Stomach smooth muscle (tissue), 2 donors: Measurements from ENCODE around the gene RTF2.

Experiments used
- H3K27ac ChIP-seq: one replicate; pipeline ENCODE4 v1.7.0; 2013; ENCODE audit warnings: mild to moderate bottlenecking, low read length, inconsistent platforms
- H3K27me3 ChIP-seq, 2 donors: one replicate each; pipeline ENCODE4 v1.7.0; 2013; ENCODE audit warnings: low read length in 2 of 2; ENCODE audit not compliant: insufficient read depth in 2 of 2, control insufficient read depth in 1 of 2
- H3K36me3 ChIP-seq, 2 donors: one replicate each; pipeline ENCODE4 v1.7.0; 2013; ENCODE audit warnings: low read length in 2 of 2; ENCODE audit not compliant: control insufficient read depth in 2 of 2, insufficient read depth in 2 of 2
- H3K4me1 ChIP-seq: one replicate; pipeline ENCODE4 v1.7.0; 2013; ENCODE audit warnings: low read length; ENCODE audit not compliant: control insufficient read depth, insufficient read depth
- H3K4me3 ChIP-seq, 2 donors: one replicate each; pipeline ENCODE4 v1.7.0; 2013; ENCODE audit warnings: low read length in 2 of 2
- H3K9ac ChIP-seq, 2 donors: one replicate each; pipeline ENCODE4 v1.7.0; 2013; ENCODE audit warnings: low read length in 2 of 2, mild to moderate bottlenecking in 1 of 2
- H3K9me3 ChIP-seq, 2 donors: one replicate each; pipeline ENCODE4 v1.7.0; 2013; ENCODE audit warnings: low read length in 2 of 2; ENCODE audit not compliant: control insufficient read depth in 2 of 2
- donor health status: healthy.
- donor health status: Pancreatic carcinoma.

RTF2 gene

DNA sequence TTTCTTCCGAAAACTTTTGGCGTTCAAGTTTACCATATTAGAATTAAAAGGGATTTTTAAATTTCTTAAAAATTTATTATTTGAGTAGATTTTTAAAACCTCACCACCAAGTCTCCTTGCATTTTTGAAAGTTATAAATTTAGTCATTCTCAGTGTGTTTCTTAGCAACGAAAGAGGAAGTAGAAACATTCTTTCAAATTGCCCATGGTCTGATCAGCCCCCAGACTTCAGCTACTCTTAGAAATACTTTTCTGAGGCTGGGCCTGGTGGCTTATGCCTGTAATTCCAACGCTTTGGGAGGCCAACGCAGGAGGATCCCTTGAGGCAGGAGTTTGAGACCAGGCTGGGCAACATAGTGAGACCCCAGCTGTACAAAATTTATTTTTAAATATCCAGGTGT lies 15.1 kb upstream of the RTF2 start:
- Histone ChIP-seq H3K4me3 (no peak overlapping the region), H3K36me3 (no peaks in the 10 kb centered on the region), H3K27me3 (no peaks in the 10 kb centered on the region), H3K27ac (no peak overlapping the region), H3K9ac (no peak overlapping the region), H3K9me3 (no peaks in the 10 kb centered on the region), H3K4me1 (no peaks in the 10 kb centered on the region)

DNA sequence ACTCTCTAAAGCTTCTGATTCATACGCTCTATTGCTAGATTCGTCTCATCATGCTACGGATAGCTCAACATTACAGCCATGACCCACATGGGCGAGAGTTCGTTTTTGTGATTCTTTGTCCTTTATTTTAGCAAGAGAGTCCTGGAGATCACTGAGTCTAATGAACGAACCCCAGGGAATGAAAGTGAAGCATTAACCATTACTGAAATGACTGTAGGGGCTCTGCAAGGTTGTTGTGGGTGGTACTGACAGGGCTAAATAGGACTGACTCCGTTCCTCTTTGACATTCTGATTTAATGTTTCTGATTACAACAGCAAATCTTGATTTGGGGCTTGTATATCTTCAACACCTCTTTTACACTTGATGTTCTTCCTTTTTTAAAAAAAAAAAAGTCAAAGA lies 13.7 kb upstream of the RTF2 start:
- Histone ChIP-seq H3K4me3 (no peak overlapping the region), H3K36me3 (no peaks in the 10 kb centered on the region), H3K27me3 (no peaks in the 10 kb centered on the region), H3K27ac (no peak overlapping the region), H3K9me3 (no peaks in the 10 kb centered on the region), H3K9ac (no peak overlapping the region), H3K4me1 (no peaks in the 10 kb centered on the region)

GRCh38 chr20:56458206-56458821 lies 10.1 kb upstream of the RTF2 start:
- Histone ChIP-seq H3K9me3 (no peaks in the 10 kb centered on the region), H3K27me3 (no peaks in the 10 kb centered on the region), H3K4me3 (no peak overlapping the region), H3K36me3 (no peaks in the 10 kb centered on the region), H3K9ac (no peak overlapping the region), H3K4me1 (no peaks in the 10 kb centered on the region), H3K27ac (no peak overlapping the region)

GRCh38 chr20:56460459-56460858 lies 8.0 kb upstream of the RTF2 start:
- Histone ChIP-seq H3K36me3 (no peaks in the 10 kb centered on the region), H3K4me1 (no peaks in the 10 kb centered on the region), H3K27ac (no peak overlapping the region), H3K9ac (no peak overlapping the region), H3K9me3 (no peaks in the 10 kb centered on the region), H3K4me3 (no peak overlapping the region), H3K27me3 (no peaks in the 10 kb centered on the region)

DNA sequence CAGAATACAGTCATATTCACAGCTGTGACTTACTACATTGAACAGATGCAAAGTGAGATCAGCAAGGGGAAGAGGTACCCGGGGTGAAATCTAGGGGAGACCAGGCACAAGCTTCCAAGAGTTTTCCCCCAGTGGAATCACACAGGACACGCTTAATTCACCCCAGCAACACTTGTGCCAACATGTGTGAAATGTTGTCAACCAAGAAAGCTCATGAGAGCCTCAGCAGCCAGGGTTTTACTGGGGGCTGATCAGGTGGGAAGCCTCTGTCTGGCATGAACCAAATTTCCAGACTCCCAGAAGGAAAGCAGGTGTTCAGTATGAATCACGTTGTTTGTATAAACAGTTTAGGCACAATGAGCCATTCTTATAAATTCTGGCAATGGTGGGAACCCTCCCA lies 6.9 kb upstream of the RTF2 start:
- H3K9me3 ChIP-seq = no peaks in the 10 kb centered on the region
- no peaks in the 10 kb centered on the region for H3K27me3 ChIP-seq
- no peak overlapping the region for H3K27ac ChIP-seq
- no peaks in the 10 kb centered on the region for H3K4me1 ChIP-seq
- H3K36me3 ChIP-seq = no peaks in the 10 kb centered on the region
- H3K9ac ChIP-seq = no peak overlapping the region
- no peak overlapping the region for H3K4me3 ChIP-seq

- Histone ChIP-seq H3K27ac (no peak overlapping the region), H3K36me3 (no peaks in the 10 kb centered on the region), H3K9me3 (no peaks in the 10 kb centered on the region), H3K9ac (no peak overlapping the region), H3K27me3 (no peaks in the 10 kb centered on the region), H3K4me3 (no peak overlapping the region), H3K4me1 (no peaks in the 10 kb centered on the region)
These were observed 5.0 kb upstream of the RTF2 start for GRCh38 chr20:56463428-56463827.

DNA sequence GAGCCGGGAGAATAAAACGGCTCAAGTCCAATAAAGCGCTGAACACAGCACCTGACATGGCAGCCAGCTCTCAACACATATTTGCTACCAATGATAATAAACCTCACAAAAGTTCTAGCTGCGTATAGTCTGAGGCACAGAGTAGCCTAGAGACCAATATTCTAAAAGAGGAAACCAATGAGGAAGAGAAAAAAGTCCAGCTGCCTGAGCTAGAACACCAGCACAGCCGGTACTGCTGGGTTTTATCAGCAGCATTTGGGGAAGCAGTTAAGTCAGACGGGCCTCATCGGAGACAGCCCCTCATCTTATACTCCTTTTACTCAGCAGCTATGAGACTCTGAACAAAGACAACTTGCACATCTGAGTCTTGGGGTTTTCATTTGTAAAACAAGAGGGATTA lies 2.4 kb upstream of the RTF2 start:
- Histone ChIP-seq H3K27ac (no peak overlapping the region), H3K4me1 (peaks cover 2% of the 10 kb centered on the region), H3K4me3 (no peak overlapping the region), H3K27me3 (no peaks in the 10 kb centered on the region), H3K9ac (no peak overlapping the region), H3K9me3 (no peaks in the 10 kb centered on the region), H3K36me3 (no peaks in the 10 kb centered on the region)

- Histone ChIP-seq H3K9ac (peak overlapping the region; percentile 55 to 73), H3K27ac (peak overlapping the region; percentile 79), H3K4me1 (peaks cover 2% of the 10 kb centered on the region), H3K4me3 (peak overlapping the region; percentile 75 to 97), H3K36me3 (peaks cover 0 to 2% of the 10 kb centered on the region in 2 donors), H3K9me3 (no peaks in the 10 kb centered on the region), H3K27me3 (no peaks in the 10 kb centered on the region)
These were observed 485 bp upstream of the RTF2 start for GRCh38 chr20:56467968-56468315.

DNA sequence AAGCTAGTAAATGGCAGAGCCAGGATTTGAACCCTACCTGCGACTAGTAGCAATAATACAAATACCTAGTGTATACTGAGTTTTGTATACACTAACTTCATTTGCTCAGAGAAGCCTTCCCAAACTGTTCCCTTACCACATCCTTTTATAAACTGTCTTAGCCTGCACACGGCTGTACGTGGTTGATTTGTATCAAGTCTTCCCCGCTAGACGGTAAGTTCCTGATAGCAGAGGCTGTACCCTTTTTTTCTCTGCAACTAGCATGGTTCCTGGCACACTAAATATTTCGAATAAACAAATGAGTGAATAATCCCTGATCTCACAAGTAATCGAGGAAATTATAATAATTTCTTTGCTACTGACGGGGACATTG lies 636 bp downstream of the RTF2 start:
- H3K27me3 ChIP-seq = no peaks in the 10 kb centered on the region
- peaks cover 2% of the 10 kb centered on the region for H3K4me1 ChIP-seq

GRCh38 chr20:56483970-56484369 lies 15.5 kb downstream of the RTF2 start:
- H3K27me3 ChIP-seq = no peaks in the 10 kb centered on the region
- no peaks in the 10 kb centered on the region for H3K4me1 ChIP-seq
- H3K9ac ChIP-seq = no peak overlapping the region
- no peak overlapping the region for H3K4me3 ChIP-seq
- no peaks in the 10 kb centered on the region for H3K9me3 ChIP-seq
- H3K36me3 ChIP-seq = peaks cover 50 to 53% of the 10 kb centered on the region in 2 donors
- H3K27ac ChIP-seq = no peak overlapping the region

More for the DNA sequence above, 636 bp downstream of the RTF2 start:
- Histone ChIP-seq H3K27ac (peak overlapping the region; percentile 79), H3K9ac (peak overlapping the region; percentile 73 to 97), H3K9me3 (no peaks in the 10 kb centered on the region), H3K36me3 (peaks cover 7 to 11% of the 10 kb centered on the region in 2 donors), H3K4me3 (peak overlapping the region; percentile 75 to 97)

- H3K4me1 ChIP-seq = no peaks in the 10 kb centered on the region
- H3K36me3 ChIP-seq = peaks cover 35 to 51% of the 10 kb centered on the region in 2 donors
- no peaks in the 10 kb centered on the region for H3K9me3 ChIP-seq
- H3K27me3 ChIP-seq = no peaks in the 10 kb centered on the region
- no peak overlapping the region for H3K9ac ChIP-seq
- no peak overlapping the region for H3K4me3 ChIP-seq
- no peak overlapping the region for H3K27ac ChIP-seq
These were observed 18.8 kb downstream of the RTF2 start for GRCh38 chr20:56487216-56487615.
